ENCODE measurements around the gene GRK1.
"Not testable (repeated sequence)": the region's sequence is repeated elsewhere in the genome, so short reads cannot be mapped to it uniquely, and the experiment has no call there.

Gene GRK1

DNA sequence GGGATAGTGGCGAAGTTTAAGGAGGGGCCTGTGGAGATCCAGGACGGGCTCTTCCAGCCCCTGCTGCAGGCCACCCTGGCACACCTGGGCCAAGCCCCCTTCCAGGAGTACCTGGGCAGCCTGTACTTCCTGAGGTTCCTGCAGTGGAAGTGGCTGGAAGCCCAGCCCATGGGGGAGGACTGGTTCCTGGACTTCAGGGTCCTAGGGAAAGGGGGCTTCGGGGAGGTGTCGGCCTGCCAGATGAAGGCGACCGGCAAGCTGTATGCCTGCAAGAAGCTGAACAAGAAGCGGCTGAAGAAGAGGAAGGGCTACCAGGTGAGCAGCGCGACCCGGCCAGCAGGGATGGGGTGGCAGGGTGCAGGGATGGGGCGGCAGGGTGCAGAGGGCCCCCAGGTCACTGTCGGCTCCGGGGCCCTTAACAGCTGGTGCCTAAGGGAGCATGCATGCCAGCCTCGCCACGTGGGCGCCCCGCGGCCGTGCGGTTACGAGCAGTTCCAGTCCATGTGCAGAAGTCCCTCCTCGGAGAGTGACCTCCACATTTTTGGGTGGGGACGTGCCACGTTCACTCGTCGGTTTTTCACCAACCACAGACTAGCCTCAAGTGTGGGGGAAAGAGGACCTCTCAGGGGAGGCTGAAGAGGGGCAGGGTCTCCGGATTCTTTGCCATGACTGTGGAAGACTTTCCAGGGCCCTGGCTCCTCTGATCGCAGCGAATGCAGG is 912 bp downstream of the GRK1 start:
- DNase-seq = no peak

DNA sequence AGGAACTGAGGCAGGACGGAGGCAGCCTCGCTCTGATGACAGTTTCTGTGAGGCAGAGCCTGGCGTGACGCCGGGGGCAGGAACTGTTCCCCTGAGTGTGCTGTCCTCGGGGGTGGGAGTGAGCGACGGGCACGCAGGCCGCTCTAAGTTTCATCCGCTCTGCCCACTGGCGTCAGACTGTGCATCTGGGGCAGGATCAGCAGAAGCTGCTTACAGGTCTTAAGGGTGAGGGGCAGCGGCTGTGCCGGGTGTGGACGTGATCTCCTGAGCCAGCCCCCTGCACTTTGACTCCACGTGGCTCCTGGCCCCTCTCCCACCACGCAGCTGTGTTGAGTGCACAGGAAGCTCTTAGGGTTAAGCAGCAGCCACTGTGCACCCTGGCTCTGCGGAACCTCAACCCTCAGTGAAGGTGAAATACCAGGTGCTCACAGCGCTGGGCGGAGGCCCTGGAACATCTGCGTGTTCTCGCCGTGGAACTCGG is 1.5 kb downstream of the GRK1 start:
- no peak for DNase-seq

DNA sequence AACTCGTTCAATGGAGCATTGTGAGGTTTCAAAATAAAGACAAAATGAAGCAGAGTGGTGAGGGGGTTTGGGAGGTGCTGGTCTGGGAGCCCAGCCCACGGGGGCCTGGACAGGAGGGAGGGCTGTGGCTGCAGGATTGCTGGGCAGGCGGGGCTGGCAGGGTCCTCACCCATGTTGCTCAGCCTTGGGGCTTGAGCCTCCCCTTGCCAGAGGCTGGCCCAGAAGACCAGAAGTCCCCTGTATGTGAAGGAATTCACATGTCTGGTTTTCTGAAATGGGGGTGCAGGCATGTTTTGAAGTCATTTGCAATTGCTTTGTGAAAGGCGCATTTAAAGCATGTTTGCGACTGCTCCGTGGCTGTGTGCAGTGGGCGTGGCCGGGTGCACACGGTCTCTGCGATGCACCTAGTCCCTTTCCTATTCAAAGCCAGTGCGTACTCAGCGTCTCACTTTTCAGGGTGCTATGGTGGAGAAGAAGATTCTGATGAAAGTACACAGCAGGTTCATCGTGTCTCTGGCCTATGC is 2.3 kb downstream of the GRK1 start:
- DNase-seq = no peak

DNA sequence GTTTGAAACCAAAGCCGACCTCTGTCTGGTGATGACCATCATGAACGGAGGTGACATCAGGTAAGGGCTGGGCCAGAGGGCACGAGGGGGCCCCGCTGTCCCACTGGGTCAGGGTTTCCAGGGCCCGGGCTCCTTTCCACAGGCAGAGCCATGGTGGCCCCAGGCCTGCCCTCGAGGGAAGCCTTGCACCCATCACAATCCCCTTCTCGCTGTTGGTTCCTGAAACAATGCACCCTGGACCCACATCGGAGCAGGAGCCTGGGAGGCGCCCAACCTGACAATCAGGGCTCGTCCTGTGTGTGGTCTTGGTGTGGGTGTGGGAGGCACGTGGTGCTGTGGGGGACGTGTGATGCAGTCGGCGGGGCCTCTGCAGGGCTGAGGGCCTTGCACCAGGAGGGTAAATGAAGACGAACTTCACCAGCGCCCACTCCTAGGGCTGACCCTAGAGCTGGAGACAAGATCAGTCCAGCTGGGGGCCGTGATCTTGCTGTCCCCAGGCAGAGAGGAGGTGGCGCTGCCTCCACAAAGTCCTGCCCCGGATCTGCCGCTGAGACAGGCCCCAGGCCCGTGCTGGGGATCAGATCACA is 2.8 kb downstream of the GRK1 start:
- DNase-seq = no peak

DNA sequence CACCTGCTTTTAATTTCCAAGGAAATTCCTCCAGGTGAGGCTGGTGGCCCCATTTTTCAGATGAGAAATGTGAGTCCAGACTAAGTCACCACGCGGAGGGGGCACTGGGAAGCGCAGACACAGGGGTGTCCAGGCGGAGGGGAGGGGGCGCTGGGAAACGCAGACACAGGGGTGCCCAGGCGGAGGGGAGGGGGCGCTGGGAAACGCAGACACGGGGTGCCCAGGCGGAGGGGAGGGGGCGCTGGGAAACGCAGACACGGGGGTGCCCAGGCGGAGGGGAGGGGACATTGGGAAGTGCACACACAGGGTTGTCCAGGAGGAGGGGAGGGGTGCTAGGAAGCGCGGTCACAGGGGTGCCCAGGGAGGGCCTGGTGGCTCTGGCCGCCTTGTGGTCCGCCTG is 3.5 kb downstream of the GRK1 start:
- DNase-seq = no peak

DNA sequence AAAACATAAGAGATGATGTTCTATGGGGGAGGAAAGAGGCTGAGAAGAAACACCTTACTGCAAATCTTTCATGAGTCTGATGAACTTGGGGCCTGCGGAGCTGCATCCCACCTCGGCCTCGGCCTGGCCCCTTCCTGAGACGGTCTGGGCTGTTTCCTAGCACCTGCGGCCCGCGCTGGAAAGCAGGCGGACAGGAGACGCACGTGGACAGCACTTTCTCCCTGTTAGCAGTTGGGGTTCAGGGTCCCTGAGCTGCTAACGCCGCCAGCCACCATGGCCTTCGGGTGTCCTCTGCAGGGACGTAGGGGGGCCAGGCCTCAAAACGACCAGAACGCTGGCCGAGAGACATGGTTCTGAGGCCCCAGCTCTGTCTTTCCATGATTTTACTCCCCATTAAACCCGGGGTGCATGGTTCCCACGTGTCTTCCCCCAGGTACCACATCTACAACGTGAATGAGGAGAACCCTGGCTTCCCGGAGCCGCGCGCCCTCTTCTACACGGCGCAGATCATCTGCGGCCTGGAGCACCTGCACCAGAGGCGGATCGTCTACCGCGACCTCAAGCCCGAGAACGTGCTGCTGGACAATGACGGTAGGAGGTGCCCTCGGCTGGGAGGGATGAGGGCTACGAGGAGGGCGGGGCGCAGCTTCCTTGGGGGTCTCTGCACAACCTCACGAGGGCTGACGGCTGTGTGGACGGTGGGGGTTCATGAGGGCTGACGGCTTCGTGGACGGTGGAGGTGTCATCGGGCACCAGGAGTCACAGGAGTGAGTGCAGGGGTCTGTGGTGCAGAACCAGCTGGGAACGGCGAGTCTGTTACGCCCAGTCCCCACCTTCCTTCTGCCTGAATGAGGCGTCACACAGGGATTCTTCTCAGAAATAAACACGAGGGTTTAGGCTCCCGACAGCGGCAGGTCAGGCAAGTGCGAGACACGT is 4.3 kb downstream of the GRK1 start:
- no peak for DNase-seq

DNA sequence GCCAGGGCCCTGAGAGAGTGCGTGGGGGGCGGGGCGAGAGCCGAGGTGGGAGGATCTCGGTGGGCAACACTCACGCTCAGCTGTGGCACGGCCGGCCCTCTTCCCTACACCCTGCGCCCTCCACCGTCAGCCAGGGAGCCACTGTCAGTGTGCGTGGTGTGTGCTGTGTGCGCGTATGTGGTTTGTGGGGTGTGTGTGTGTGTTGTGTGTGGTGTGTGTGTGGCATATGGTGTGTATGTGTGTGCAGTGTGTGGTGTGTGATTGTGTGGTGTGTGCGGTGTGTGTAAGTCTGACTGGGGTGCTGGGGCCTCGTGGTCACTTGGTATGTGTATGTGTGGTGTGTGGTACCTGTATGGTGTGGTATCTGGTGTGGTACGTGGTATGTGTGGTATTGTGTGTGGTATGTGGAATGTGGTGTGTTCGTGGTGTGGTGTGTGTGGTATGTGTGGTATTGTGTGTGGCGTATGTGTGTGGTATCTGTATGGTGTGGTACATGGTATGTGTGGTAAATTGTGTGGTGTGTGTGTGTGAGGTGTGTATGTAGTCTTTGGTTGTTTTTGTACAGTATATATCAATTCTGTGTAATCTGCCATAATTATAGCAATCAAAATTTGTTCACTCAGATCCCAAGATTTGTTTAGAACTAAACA is 5.1 kb downstream of the GRK1 start:
- DNase-seq = no peak

DNA sequence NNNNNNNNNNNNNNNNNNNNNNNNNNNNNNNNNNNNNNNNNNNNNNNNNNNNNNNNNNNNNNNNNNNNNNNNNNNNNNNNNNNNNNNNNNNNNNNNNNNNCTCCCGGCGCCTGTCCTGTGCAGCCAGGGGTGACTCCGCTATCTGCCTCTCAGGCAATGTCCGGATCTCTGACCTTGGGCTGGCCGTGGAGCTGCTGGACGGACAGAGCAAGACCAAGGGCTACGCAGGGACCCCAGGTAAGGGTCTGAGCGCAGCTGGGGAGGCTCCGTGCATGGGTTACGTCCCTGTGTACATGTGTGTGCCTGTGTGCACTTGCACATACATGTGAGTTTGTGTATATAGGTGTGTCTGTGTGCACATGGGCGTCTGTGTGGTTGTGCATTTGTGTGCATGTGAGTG is 55.9 kb downstream of the GRK1 start:
- DNase-seq = no peak

DNA sequence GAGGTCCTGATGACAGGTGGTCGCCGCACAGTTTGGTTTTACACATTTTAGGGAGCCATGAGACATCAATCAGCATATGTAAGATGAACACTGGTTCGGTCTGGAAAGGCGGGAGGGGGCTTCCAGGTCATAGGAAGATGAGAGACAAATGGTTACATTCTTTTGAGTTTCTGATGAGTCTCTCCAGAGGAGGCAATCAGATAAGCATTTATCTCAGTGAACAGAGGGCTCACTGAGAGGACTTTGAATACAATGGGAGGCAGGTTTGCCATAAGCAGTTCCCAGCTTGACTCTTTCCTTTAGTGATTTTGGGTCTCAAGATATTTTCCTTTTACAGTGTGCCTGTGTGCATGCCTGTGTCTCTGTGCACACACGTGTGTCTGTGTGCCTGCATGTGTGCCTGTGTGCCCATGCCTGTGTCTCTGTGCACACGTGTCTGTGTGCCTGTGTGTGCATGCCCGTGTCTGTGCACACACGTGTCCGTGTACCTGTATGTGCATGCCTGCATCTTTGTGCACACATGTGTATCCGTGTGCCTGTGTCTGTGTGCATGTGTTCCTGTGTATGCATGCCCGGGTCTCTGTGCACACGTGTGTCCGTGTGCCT is 56.5 kb downstream of the GRK1 start:
- no peak for DNase-seq

DNA sequence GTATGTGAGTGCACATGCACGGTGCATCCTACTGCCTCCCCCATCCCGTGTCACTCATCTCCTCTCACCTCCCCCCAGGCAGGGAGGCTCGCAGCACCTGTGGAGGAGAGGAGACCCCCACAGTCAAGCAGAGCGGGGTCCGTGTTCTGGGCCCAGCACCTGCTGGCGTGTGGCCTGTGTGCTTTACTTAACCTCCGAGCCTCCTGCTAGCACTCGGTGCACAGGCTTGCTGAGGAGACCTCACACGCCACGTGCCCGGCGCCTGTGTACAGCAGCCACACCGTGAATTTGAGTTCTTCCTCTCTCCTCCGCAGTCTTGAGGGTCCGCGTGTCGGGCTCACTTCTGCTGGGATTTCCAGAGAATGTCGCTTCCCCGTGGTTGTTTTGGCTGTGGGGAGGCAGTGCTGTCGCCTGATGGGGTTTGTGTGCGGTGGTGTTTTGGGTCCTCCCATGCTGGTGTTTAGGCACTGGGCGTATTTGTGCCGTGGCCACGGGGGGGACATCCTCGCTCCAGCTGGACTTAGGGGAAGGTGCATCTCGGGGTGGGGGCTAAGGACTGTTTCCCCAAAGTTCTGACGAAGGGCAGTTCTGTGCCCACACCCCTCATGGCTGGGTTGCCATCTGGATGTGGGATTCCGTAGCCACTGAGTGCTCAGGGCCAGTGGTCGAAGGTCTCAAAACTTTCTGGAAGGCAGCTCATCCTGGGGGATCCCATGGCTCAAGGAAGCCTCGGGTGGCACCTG is 57.2 kb downstream of the GRK1 start:
- DNase-seq = no peak

DNA sequence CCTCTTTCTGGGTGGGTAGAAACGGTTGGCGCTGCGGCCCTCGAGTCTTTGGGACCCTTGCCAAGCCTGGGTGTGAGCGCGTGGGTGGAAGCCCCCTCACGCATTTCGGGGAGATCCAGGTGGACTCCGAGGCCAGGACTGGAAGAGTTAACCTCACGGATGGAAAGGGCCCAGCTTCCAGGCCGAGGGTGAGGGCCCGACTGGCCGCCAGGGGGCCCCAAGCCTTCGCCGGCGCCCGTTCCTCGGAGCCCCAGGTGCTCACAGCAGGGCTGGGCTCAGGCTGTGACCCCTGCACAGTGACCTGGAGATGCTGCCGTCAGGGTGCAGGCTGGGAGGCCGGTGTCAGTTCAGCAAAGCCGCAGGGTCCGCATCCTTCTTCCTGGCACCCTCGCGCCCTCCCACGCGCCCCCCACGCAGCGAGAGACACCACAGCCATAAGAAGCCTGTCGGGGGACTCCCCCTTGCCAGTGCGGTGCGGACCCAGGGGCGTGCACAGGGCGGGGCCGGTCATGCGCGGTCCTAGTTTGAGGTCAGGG is 57.8 kb downstream of the GRK1 start:
- no peak for DNase-seq

DNA sequence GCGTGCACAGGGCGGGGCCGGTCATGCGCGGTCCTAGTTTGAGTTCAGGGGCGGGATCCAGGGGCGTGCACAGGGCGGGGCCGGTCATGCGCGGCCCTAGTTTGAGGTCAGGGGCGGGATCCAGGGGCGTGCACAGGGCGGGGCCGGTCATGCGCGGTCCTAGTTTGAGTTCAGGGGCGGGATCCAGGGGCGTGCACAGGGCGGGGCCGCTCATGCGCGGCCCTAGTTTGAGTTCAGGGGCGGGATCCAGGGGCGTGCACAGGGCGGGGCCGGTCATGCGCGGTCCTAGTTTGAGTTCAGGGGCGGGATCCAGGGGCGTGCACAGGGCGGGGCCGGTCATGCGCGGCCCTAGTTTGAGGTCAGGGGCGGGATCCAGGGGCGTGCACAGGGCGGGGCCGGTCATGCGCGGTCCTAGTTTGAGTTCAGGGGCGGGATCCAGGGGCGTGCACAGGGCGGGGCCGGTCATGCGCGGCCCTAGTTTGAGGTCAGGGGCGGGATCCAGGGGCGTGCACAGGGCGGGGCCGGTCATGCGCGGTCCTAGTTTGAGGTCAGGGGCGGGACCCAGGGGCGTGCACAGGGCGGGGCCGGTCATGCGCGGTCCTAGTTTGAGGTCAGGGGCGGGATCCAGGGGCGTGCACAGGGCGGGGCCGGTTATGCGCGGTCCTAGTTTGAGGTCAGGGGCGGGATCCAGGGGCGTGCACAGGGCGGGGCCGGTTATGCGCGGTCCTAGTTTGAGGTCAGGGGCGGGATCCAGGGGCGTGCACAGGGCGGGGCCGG is 58.5 kb downstream of the GRK1 start:
- DNase-seq = not testable (repeated sequence)

DNA sequence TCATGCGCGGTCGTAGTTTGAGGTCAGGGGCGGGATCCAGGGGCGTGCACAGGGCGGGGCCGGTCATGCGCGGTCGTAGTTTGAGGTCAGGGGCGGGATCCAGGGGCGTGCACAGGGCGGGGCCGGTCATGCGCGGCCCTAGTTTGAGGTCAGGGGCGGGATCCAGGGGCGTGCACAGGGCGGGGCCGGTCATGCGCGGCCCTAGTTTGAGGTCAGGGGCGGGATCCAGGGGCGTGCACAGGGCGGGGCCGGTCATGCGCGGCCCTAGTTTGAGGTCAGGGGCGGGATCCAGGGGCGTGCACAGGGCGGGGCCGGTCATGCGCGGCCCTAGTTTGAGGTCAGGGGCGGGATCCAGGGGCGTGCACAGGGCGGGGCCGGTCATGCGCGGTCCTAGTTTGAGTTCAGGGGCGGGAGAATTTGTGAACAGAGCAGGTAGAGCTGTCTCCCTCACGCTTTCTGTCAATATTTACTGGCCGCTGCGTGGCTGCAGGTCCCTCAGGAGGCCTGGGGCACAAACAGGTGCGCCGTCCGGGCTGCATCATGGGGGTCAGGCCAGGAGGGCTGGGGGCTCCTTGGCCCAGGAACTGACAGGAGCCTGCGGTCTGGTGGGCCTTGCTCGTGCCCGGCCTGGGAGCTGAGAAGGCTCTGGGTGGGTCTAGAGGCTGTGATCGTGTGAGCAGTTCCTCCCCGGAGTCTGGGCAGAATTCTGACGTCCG is 59.2 kb downstream of the GRK1 start:
- not testable (repeated sequence) for DNase-seq

DNA sequence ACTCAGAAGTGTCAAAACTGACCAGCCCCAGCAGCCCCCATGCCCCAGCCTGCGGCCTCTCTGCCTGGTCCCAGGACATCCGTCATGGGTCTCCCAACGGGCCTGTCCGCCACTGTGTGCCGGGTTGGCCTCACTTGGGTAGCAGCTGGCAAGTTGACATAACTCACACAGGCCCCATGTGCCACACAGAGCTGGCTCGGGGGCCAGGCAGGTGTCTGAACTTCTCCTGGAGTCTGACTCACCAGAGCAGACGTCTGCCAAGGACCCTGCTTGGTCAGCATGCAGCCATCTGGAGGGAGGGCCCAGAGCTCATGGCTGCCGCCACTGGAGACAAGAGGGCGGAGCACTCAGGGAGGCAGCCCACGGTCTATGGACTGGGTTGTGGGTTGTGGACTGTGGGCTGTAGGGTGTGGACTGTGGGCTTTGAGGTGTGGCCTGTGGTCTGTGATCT is 60.0 kb downstream of the GRK1 start:
- DNase-seq = no peak

DNA sequence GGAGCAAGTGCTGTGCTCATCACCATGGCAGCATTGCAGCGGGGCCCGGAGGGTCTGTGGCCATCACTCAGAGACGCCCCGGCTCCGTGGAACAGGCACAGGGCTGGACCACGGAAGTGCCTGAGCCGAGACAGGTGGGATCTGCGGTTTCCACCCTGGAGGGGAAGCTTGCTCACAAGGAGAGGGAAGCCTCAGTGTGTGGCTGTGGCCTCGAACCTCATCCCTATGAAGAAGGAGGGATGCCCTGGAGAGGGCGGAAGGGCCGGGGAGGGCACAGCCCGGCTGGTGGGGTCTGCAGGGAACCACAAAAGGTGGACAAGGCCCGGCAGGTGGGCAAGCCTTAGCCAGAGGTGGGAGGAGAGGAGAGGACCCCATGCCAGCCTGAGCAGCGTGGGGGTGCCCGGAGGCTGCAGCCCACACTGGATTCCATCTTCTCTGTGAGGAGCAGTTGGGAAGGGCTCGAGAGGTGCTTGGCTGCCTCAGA is 61.6 kb downstream of the GRK1 start:
- no peak for DNase-seq

DNA sequence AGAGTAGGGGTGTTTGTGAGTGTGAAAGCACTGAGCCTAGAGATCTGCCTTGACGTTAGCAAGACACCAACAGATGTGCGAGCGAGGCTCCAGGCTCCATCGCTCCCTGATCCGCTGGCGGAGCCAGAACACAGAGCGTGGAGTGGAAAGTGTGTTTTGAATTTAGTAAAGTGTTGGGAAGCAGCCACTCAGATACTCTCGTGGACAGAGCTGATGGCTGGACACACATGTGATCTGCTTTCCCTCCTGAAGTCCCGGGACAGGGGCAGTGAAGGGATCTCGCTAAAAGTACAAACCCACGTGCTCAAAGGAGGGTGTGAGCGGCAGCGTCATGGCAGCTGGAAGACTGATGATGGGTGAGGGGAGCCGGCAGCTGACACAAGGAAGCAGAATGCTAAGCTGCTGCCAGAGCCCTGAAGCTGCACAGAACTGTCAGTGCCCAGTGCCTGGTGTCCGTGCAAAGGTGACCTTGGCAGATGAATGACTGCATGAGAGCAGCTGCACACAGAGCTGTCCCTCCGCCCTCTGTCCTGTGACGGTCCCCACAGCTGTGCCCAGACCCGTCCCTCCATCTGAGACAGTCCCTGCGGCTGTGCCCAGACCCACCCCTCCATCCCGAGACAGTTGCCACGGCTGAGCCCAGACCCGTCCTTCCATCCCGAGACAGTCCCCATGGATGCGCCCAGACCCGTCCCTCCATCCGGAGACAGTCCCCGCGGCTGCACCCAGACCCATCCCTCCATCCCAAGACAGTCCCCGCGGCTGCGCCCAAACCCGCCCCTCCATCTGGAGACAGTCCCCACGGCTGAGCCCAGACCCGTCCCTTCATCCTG is 62.4 kb downstream of the GRK1 start:
- DNase-seq = no peak

DNA sequence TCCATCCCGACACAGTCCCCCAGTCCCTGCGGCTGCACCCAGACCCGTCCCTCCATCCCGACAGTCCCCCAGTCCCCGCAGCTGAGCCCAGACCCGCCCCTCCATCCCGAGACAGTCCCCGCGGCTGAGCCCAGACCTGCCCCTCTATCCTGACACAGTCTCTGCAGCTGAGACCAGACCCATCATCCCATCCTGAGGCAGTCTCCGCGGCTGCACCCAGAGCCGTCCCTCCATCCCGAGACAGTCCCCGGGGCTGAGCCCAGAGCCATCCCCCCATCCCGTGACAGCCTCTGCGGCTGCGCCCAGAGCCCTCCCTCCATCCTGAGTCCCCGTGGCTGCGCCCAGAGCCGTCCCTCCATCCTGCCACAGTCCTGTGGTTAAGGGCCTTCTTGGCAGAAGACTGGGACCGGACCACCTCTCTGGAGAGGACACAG is 63.3 kb downstream of the GRK1 start:
- no peak for DNase-seq

DNA sequence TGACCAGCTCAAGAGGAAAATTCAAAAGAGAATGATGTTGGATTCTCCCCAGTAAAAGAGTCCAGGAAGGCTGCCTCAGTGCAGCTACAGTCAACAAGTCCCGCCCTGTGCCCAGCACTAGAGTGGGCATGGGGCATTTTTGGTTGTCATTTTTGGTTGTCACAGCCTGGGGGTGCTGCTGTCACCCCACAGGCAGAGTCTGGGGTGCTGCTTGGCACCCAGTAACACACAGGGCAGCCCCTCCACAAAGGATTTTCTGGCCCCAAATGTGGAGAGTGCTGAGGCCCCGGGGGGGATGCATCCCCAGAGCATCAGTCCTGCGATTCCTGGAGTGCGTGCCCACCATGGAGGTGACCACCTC is 63.8 kb downstream of the GRK1 start:
- DNase-seq = no peak
